Measurements from ENCODE around the gene KCNJ1.

- TF ChIP-seq CTCF (IDR thresholded peaks at IDR 0.05 in 8 of 11, conservative IDR thresholded peaks at IDR 0.05 in 3 of 11): no peak
- TF ChIP-seq POLR2AphosphoS5 (IDR thresholded peaks at IDR 0.05): no peak
These were observed 4.0 kb downstream of the KCNJ1 start for GRCh38 chr11:128862908-128863660.
